Measurements from ENCODE around the gene FGG. TPM values are rescaled to one million over a fixed set of nuclear protein-coding genes. Genes with fewer than 3 reads are reported as not detected.

FGG gene
- total and polyA plus RNA-seq, 2 of the 13 experiments (the other 11 are each of a cell fraction or from before 2014, with no cell fraction given), result 1,037 to 2,423 TPM

DNA sequence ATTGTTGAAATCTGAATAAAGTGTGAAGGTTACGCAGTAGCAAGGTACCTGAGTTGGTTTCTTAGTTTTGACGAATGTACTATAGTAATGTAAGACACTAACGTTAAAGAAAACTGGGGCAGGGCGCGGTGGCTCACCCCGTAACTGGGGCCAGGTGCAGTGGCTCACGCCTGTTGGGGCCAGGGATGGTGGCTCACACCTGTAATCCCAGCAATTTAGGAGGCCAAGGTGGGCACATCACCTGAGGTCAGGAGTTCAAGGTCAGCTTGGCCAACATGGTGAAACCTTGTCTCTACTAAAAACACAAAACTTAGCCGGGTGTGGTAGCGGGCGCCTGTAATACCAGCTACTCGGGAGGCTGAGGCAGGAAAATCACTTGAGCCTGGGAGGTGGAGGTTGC, 15.2 kb downstream of the FGG start (continued):
- TF ChIP-seq RXRA (CRISPR knock-in tag; IDR thresholded peaks at IDR 0.05), result peak; percentile 79
- peak; percentile 55; the same call in 1 of the 2 replicates for TF ChIP-seq ZMYM4 (CRISPR knock-in tag; IDR thresholded peaks at IDR 0.05)
- TF ChIP-seq HDAC1 (CRISPR knock-in tag; IDR thresholded peaks at IDR 0.05), result 0 out of 2 replicates have a peak, but pooled peaks have one; percentile 10

DNA sequence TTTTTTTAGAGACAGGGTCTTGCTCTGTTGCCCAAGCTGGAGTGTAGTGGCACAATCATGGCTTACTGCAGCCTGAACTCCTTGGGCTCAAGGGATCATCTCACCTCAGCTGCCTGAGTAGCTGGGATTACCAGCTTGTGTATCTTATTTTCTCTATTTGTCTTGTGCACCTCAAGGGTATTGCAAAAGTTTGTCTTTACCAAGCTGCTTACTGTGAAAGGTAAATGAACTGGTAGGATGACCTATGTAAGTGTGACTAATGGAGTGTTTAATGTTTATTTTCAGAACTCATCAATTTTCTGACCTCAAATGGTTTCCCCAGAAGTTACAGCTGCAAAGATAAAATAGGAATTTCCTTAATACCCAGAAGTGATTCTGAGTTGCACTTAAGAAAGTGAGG, 16.6 kb downstream of the FGG start:
- Histone ChIP-seq H4K20me1 (ENCODE audit: insufficient read depth, low read length) (no peaks in the 10 kb centered on the region), H3K4me3 (replicated peaks in 1 of 3; ENCODE audit: insufficient read depth in 1 of 3, low read depth in 2 of 3, low read length in 3 of 3) (no peak overlapping the region), H3K27me3 (ENCODE audit: control insufficient read depth in 1 of 2, insufficient read depth in 2 of 2, low read length in 2 of 2) (no peaks in the 10 kb centered on the region), H2AFZ (ENCODE audit: low read length) (no peak overlapping the region), H3K9ac (ENCODE audit: insufficient read depth, low read depth, low read length) (no peak overlapping the region), H3K27ac (ENCODE audit: extremely low read length, insufficient read depth, low read length) (peak overlapping the region; percentile 45), H3K36me3 (replicated peaks in 1 of 2; ENCODE audit: control insufficient read depth in 1 of 2, insufficient read depth in 2 of 2, low read length in 2 of 2) (no peaks in the 10 kb centered on the region), H3K9me3 (ENCODE audit: low read length) (no peaks in the 10 kb centered on the region), H3K4me1 (ENCODE audit: insufficient read depth, low read length) (peaks cover 98% of the 10 kb centered on the region), H3K79me2 (ENCODE audit: insufficient read depth, low read length) (no peaks in the 10 kb centered on the region), H3K4me2 (ENCODE audit: low read depth, low read length) (peak overlapping the region; percentile 48)
- ChIA-PET POLR2A (interaction anchor here (0.8 to 16.0 kb wide), 7 partner anchors 10 to 46 kb away, joined by 4 to 468 read pairs (median 9); partner anchors contain the start of genes FGG and PLRG1), CTCF (ENCODE audit: low intra/inter-chr PET ratio, low total read pairs) (no interaction called here)
- in situ Hi-C loops (cut with HindIII; ENCODE audit: extremely low pct_ligation_motif_present, low pct_unique_long_range_greater_than_20kb), result no loop called here
- DNase-seq (ENCODE audit: low spot score) (peak; percentile 73), ATAC-seq (no peak), FAIRE-seq (peak; percentile 56)
- intact Hi-C loops (cut with micrococcal nuclease; ENCODE audit: unreplicated experiment), result no loop called here
- no TSS peak for BruUV-seq (replicated peaks)
- peak; percentile 87 for TF ChIP-seq SOX5 (CRISPR knock-in tag; IDR thresholded peaks at IDR 0.05; ENCODE audit: borderline replicate concordance)
- TF ChIP-seq, protein P1, sequence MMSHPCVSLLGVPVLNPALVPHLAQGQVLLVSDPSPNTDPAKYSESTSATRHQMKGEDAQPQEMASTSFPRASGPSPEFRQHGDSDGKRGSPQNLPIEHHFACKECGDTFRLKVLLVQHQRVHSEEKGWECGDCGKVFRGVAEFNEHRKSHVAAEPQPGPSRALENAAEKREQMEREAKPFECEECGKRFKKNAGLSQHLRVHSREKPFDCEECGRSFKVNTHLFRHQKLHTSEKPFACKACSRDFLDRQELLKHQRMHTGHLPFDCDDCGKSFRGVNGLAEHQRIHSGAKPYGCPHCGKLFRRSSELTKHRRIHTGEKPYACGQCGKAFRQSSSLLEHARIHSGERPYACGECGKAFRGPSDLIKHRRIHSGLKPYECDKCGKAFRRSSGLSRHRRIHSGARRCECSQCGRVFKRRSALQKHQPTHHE (CRISPR knock-in tag; IDR thresholded peaks at IDR 0.05; ENCODE audit: borderline replicate concordance), result no peak
- TF ChIP-seq JUND (CRISPR knock-in tag; IDR thresholded peaks at IDR 0.05), result peak; percentile 30; the same call in 1 of the 2 replicates
- TF ChIP-seq ZNF792 (CRISPR knock-in tag; IDR thresholded peaks at IDR 0.05), result no peak
- TF ChIP-seq ETV5 (CRISPR knock-in tag; IDR thresholded peaks at IDR 0.05; ENCODE audit: borderline replicate concordance), result peak; percentile 35; the same call in 1 of the 2 replicates
- peak; percentile 87 for TF ChIP-seq NR2F6 (IDR thresholded peaks at IDR 0.05)
- TF ChIP-seq NR2F6 (CRISPR knock-in tag; IDR thresholded peaks at IDR 0.05), result peak; percentile 84
- no peak for TF ChIP-seq SNAPC2 (CRISPR knock-in tag; IDR thresholded peaks at IDR 0.05)
- peak; percentile 93 for TF ChIP-seq PITX1 (CRISPR knock-in tag; IDR thresholded peaks at IDR 0.05)
- TF ChIP-seq TEAD3 (CRISPR knock-in tag; optimal IDR thresholded peaks at IDR 0.05; ENCODE audit: borderline replicate concordance), result peak; percentile 58
- no peak for TF ChIP-seq CENPT (CRISPR knock-in tag; IDR thresholded peaks at IDR 0.05; ENCODE audit: low read depth)
- no peak for TF ChIP-seq NFATC3 (CRISPR knock-in tag; IDR thresholded peaks at IDR 0.05)
- TF ChIP-seq ZNF546 (CRISPR knock-in tag; conservative IDR thresholded peaks at IDR 0.05), result no peak
- peak; percentile 59; the same call in 1 of the 2 replicates for TF ChIP-seq KDM6A (CRISPR knock-in tag; IDR thresholded peaks at IDR 0.05; ENCODE audit: low read depth)
- no peak for TF ChIP-seq KDM5A (IDR thresholded peaks at IDR 0.05; ENCODE audit: borderline replicate concordance, low read length)
- TF ChIP-seq FOXA3 (CRISPR knock-in tag; IDR thresholded peaks at IDR 0.05), result peak; percentile 97
- peak; percentile 88 for TF ChIP-seq GATA4 (IDR thresholded peaks at IDR 0.05; ENCODE audit: borderline replicate concordance, low read depth)
- no peak for TF ChIP-seq TCF12 (IDR thresholded peaks at IDR 0.05)
- TF ChIP-seq TCF12 (CRISPR knock-in tag; IDR thresholded peaks at IDR 0.05), result 0 out of 2 replicates have a peak, but pooled peaks have one; percentile 54
- peak in 1 of 2 experiments; percentile 98; a peak in 2 of 4 replicates for TF ChIP-seq EP300 (IDR thresholded peaks at IDR 0.05; ENCODE audit: low read depth in 2 of 2, low read length in 2 of 2)
- TF ChIP-seq EP300 (CRISPR knock-in tag; IDR thresholded peaks at IDR 0.05; ENCODE audit: borderline replicate concordance), result peak; percentile 83; the same call in 1 of the 2 replicates
- TF ChIP-seq CREM (IDR thresholded peaks at IDR 0.05), result peak; percentile 85
- TF ChIP-seq CREM (CRISPR knock-in tag; IDR thresholded peaks at IDR 0.05), result no peak
- no peak for TF ChIP-seq KDM3A (CRISPR knock-in tag; IDR thresholded peaks at IDR 0.05; ENCODE audit: low read depth)
- 0 out of 2 replicates have a peak, but pooled peaks have one; percentile 30 for TF ChIP-seq ZNF335 (CRISPR knock-in tag; IDR thresholded peaks at IDR 0.05)
- peak; percentile 47; the same call in 1 of the 2 replicates for TF ChIP-seq CCDC6 (CRISPR knock-in tag; IDR thresholded peaks at IDR 0.05)

All from HepG2 (cell line).